Heart left ventricle (tissue), 13 donors: ENCODE data around the gene TCF7L2.

Experiments used
- POLR2A ChIP-seq, 2 donors: fragments of 450-650 bp; IDR thresholded peaks; one replicate each; pipeline ENCODE4 v1.6.1; 2017; ENCODE audit warnings: antibody characterized with exemption in 2 of 2, mild to moderate bottlenecking in 2 of 2, moderate library complexity in 2 of 2
- TF ChIP-seq, protein P1 (sequence below), 12 donors: fragments of 200-600 bp; sonication (generic) in 4 of 12; IDR thresholded peaks; one replicate each; pipeline versions ENCODE4 v1.5.0 to v1.8.0; 2018 to 2022; ENCODE audit warnings: antibody characterized with exemption in 12 of 12, mild to moderate bottlenecking in 5 of 12
- donor health status: ischemic (EF 13 %, LVEDD 7.1; RV severe dilation, severe dysfunction).
- donor health status: DM: no; HTN: yes; CAD: no.
- donor health status: DM: no; HTN: no; CAD: no.
- donor health status: ischemic (EF 25% LVEDD 6.9; RV normal size, moderate dysfunction).
- donor health status: ischemic (EF 25% LVEDD 5.7; RV mildly dilated, moderate dysfunction).
- donor health status: ischemic (EF 35%, LVEDD 5.7; RV mildly dilated, moderate dysfunction).
- donor health status: nonischemic (EF 11% LVEDD 7.7; RV severe dilation, severe dysfunction).
- donor health status: DM: yes; HTN: yes; CAD: no.
- donor health status: PGD.
- donor health status: ischemic (EF 29% LVEDD 5.4; RV normal size, mild dysfunction).
- donor health status: nonischemic (EF 23%, LVEDD 6.1; RV moderate dilation, normal function).

DNA sequence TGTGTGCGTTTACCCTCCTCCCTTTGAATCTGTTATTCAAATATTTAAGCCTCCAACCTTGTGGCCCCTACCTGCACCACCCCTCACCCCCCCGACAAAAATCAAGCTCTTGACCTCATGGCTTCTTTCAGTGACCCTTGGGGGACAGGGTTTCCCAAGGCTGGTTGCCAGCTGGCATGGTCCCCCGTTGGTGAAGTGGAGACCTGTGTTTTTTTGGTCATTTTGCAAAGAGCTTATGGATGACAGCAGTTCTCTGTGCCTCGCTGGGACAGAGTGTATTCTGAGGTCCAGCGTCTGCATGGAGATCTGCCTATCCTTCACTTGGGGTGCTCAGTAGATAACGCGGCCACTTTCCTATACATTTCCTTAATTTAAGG lies 111.0 kb downstream of the TCF7L2 start:
- TF ChIP-seq, protein P1, sequence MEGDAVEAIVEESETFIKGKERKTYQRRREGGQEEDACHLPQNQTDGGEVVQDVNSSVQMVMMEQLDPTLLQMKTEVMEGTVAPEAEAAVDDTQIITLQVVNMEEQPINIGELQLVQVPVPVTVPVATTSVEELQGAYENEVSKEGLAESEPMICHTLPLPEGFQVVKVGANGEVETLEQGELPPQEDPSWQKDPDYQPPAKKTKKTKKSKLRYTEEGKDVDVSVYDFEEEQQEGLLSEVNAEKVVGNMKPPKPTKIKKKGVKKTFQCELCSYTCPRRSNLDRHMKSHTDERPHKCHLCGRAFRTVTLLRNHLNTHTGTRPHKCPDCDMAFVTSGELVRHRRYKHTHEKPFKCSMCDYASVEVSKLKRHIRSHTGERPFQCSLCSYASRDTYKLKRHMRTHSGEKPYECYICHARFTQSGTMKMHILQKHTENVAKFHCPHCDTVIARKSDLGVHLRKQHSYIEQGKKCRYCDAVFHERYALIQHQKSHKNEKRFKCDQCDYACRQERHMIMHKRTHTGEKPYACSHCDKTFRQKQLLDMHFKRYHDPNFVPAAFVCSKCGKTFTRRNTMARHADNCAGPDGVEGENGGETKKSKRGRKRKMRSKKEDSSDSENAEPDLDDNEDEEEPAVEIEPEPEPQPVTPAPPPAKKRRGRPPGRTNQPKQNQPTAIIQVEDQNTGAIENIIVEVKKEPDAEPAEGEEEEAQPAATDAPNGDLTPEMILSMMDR (IDR thresholded peaks at IDR 0.05), result no peak
- TF ChIP-seq POLR2A (IDR thresholded peaks at IDR 0.05), result no peak
